Uterus (tissue), 4 donors: ENCODE data around the gene IRX2. TPM values are rescaled to one million over a fixed set of nuclear protein-coding genes. Genes with fewer than 3 reads are reported as not detected.

Source experiments
- DNase-seq, 2 donors: peaks; one replicate each; pipeline ENCODE4 v3.0.0-alpha.2; 2019 to 2020
- H3K27ac ChIP-seq, 2 donors: fragments of 200-600 bp; sonication (generic); 1 replicate in 1 of 2; 2 replicates in 1 of 2; pipeline ENCODE4 v1.5.1; 2016 to 2018
- H3K27me3 ChIP-seq, 2 donors: fragments of 200-600 bp; sonication (generic); one replicate each; pipeline ENCODE4 v1.5.1; 2018 to 2019; ENCODE audit warnings: control low read depth in 1 of 2
- H3K36me3 ChIP-seq, 2 donors: fragments of 200-600 bp; sonication (generic); one replicate each; pipeline ENCODE4 v1.5.1; 2019; ENCODE audit warnings: control low read depth in 1 of 2
- H3K4me1 ChIP-seq, 2 donors: fragments of 200-600 bp; sonication (generic); one replicate each; pipeline ENCODE4 v1.5.1; 2018 to 2019; ENCODE audit warnings: control low read depth in 1 of 2
- H3K4me3 ChIP-seq, 2 donors: fragments of 200-600 bp; sonication (generic); 1 replicate in 1 of 2; 2 replicates in 1 of 2; pipeline ENCODE4 v1.5.1; 2018 to 2019; ENCODE audit warnings: mild to moderate bottlenecking in 1 of 2
- H3K9me3 ChIP-seq, 2 donors: fragments of 200-600 bp; sonication (generic); one replicate each; pipeline ENCODE4 v1.5.1; 2019; ENCODE audit warnings: control low read depth in 1 of 2
- CTCF ChIP-seq, 4 experiments: fragments of 200-600 bp in 2 of 4; fragments of 450-650 bp in 2 of 4; sonication (generic) in 2 of 4; IDR thresholded peaks; one replicate each; pipeline ENCODE4 v1.5.1; 2016 to 2019; ENCODE audit warnings: antibody characterized with exemption in 4 of 4, mild to moderate bottlenecking in 2 of 4, moderate library complexity in 1 of 4
- POLR2A ChIP-seq, 2 donors: fragments of 450-650 bp; IDR thresholded peaks; one replicate each; pipeline ENCODE4 v1.6.1; 2016; ENCODE audit warnings: antibody characterized with exemption in 2 of 2, mild to moderate bottlenecking in 1 of 2, moderate library complexity in 1 of 2
- intact Hi-C: fragments of 100-400 bp; cut with DNase I; formaldehyde crosslinking; loops from one replicate; pipeline ENCODE4 v1.15.1; 2023; ENCODE audit warnings: low total_unique reads
- total RNA-seq, 4 donors: library from RNA; depleted of rRNA in 3 of 4; stranded (reverse); fragments of >200 nt in 3 of 4; gene quantifications; one replicate each; pipeline versions ENCODE4 v1.1.0 to v1.2.4, GENCODE V29; 2014 to 2023
- donor health status: DM: yes; HTN: yes; CAD: no.

Gene IRX2
- total RNA-seq, 4 donors from 2014 or later: 0.77 TPM; not detected in 3

- intact Hi-C loops: no loop called here
- H3K27me3 ChIP-seq: peaks cover 0 to 4% of the 10 kb centered on the region in 2 donors
Observed at GRCh38 chr5:2732004-2732403, 19.5 kb downstream of the IRX2 start.

GRCh38 chr5:2729189-2729588, 22.3 kb downstream of the IRX2 start:
- Histone ChIP-seq H3K4me3 (no peak overlapping the region), H3K27me3 (no peaks in the 10 kb centered on the region), H3K27ac (no peak overlapping the region), H3K36me3 (no peaks in the 10 kb centered on the region), H3K9me3 (no peaks in the 10 kb centered on the region), H3K4me1 (no peaks in the 10 kb centered on the region)
- no peak for DNase-seq
- intact Hi-C loops: no loop called here
- TF ChIP-seq POLR2A (IDR thresholded peaks at IDR 0.05): no peak
- TF ChIP-seq CTCF (IDR thresholded peaks at IDR 0.05): no peak

More at GRCh38 chr5:2732004-2732403, 19.5 kb downstream of the IRX2 start:
- TF ChIP-seq CTCF (IDR thresholded peaks at IDR 0.05): no peak
- no peak for TF ChIP-seq POLR2A (IDR thresholded peaks at IDR 0.05)
- H3K9me3 ChIP-seq: no peaks in the 10 kb centered on the region
- no peak overlapping the region for H3K27ac ChIP-seq
- H3K4me3 ChIP-seq: no peak overlapping the region
- H3K36me3 ChIP-seq: no peaks in the 10 kb centered on the region
- no peak for DNase-seq
- no peaks in the 10 kb centered on the region for H3K4me1 ChIP-seq

- H3K36me3 ChIP-seq: no peaks in the 10 kb centered on the region
- no peaks in the 10 kb centered on the region for H3K9me3 ChIP-seq
- no peaks in the 10 kb centered on the region for H3K27me3 ChIP-seq
- no peak overlapping the region for H3K27ac ChIP-seq
- H3K4me1 ChIP-seq: no peaks in the 10 kb centered on the region
- H3K4me3 ChIP-seq: no peak overlapping the region
- intact Hi-C loops: no loop called here
- no peak for TF ChIP-seq POLR2A (IDR thresholded peaks at IDR 0.05)
- no peak for TF ChIP-seq CTCF (IDR thresholded peaks at IDR 0.05)
- DNase-seq: no peak
Observed at GRCh38 chr5:2727550-2727949, 23.9 kb downstream of the IRX2 start.

GRCh38 chr5:2725980-2726765, 25.3 kb downstream of the IRX2 start:
- intact Hi-C loops: no loop called here
- Histone ChIP-seq H3K4me1 (no peaks in the 10 kb centered on the region), H3K9me3 (no peaks in the 10 kb centered on the region), H3K27ac (no peak overlapping the region), H3K27me3 (no peaks in the 10 kb centered on the region), H3K36me3 (no peaks in the 10 kb centered on the region), H3K4me3 (no peak overlapping the region)
- no peak for DNase-seq
- TF ChIP-seq CTCF (IDR thresholded peaks at IDR 0.05) (no peak), POLR2A (IDR thresholded peaks at IDR 0.05) (no peak)

GRCh38 chr5:2724831-2725230, 26.6 kb downstream of the IRX2 start:
- Histone ChIP-seq H3K4me1 (no peaks in the 10 kb centered on the region), H3K4me3 (no peak overlapping the region), H3K27ac (no peak overlapping the region), H3K36me3 (no peaks in the 10 kb centered on the region), H3K9me3 (no peaks in the 10 kb centered on the region), H3K27me3 (no peaks in the 10 kb centered on the region)
- DNase-seq: no peak
- TF ChIP-seq POLR2A (IDR thresholded peaks at IDR 0.05): no peak
- no peak for TF ChIP-seq CTCF (IDR thresholded peaks at IDR 0.05)
- intact Hi-C loops: no loop called here
